Stimulated activated CD4-positive, alpha-beta T cell treated with anti-CD3 and anti-CD28 coated beads, TNF-alpha, amount 100 ng/mL, for 24 hours (primary cell): Measurements from ENCODE around the gene RHPN2.
"Not testable (repeated sequence)": the region's sequence is repeated elsewhere in the genome, so short reads cannot be mapped to it uniquely, and the experiment has no call there.

ENCODE experiments used
- DNase-seq, 3 experiments: peaks; one replicate each; pipeline ENCODE4 v3.0.0-alpha.2; 2020; ENCODE audit warnings: low read depth in 3 of 3

The RHPN2 gene

DNA sequence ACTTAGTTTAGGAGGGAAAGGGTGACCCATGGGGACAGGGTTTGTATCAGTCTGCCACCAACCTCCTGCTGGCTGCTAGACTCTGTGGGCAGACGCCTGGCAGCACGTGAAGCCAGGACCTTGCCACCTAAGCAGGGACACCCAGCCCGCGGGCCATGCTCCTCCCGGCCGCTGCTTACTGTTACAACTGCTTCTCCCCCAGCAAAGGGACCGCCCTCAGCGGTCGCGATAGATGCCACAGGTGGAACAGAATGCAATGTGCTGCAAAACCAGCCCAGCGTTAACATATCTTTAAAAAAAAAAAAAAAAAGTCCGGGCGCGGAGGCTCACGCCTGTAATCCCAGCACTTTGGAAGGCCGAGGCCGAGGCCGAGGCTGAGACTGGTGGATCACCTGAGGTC, 1.9 kb upstream of the RHPN2 start:
- DNase-seq: no peak

DNA sequence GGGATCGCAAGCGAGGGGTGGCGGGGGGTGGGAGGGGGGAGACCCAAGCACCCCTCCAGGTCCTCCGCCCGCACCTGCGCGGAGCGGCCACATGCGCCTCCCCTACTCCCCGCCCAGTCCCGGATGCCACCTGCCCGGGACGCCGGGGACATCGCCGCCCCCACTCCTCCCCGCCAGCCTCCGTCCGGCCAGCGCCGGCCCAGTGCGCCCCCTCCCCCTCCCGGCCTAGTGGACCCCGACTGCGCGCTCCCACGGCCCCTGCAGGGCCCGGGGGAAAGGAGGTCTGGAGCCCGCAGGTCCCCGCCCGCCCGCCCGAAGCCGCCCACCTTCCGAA, 263 bp downstream of the RHPN2 start:
- peak in 1 of 3 experiments; percentile 37 for DNase-seq

DNA sequence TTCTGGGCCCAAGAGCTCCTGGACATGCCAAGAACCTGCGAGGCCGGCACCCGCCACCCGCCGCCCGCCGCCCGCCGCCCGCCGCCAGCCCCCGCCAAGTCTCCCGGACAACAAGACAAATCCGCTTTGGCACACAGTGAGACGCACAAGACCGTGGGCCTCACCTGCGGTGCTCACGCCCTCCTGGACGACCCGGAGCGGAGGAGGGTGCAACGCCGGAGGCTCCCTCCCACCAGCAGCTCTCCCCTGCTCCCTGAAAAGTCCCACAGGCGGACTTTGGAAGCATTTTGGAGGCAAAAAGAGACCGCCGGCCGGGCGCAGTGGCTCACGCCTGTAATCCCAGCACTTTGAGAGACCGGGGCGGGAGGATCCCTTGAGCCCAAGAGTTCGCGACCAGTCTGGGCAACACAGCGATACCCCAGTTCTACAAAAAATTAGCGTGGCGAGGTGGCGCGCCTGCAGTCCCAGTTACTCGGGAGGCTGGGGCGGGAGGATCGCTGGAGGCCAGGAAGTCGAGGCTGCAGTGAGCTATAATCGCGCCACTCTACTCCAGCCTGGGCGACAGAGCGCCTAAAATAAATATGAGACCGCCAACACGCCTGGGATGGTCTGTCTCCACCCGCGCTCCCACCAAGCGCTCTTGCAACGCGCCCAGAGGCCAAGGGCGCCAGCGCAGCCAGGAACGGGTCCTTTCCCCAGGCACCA, 783 bp downstream of the RHPN2 start:
- DNase-seq: no peak

DNA sequence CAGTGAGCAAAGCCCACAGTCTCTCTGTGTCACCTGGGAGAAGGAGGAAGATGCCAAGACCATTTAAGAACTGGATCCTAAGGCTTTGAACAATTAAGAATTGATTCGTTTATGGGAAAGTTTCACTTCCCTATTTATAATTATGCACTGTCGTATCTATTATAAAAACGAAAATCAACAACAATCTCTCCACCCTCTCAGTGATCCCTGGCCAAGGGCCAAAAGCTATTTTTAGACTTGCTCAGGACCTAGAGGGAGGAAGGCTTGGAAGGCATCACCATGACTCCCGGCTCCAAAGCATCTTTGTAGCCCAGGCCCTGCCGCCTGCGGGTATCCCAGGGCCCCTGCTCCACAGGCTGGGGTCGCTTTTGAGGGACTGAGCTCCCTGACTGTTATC, 1.3 kb downstream of the RHPN2 start:
- no peak for DNase-seq

DNA sequence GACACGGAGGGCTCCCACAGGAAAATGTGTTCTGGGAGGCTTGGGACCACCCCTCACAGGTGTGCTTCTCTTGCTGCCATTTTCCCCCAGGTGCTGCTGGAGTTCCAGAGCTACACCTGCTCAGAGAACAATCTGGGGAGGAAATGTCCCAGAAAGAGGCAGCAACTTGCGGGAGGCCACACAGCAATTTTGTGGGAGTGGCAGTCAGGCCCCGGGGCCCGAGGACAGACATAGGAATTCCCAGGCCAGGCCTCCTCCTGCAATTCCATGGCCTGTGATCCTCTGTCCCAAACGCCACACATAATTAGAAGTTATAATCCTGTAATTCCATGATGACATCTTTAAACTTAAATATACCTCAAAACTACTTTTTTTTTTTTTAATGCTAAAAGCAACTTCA, 1.8 kb downstream of the RHPN2 start:
- DNase-seq: no peak

DNA sequence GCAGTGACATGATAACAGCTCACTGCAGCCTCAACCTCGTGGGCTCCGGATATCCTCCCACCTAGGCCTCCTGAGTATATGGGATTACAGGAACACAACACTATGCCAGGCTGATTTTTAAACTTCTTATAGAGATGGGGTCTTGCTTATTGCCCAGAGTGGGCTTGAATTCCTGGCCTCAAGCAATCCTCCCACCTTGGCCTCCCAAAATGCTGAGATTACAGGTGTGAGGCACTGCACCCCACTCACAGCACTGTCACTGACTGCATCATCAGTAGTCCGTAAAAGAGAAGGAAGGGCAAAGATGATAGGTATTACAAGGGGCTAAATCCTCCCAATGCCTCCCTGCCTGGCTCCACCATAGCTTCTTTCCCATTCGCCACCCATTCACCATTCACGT, 4.1 kb downstream of the RHPN2 start:
- no peak for DNase-seq

DNA sequence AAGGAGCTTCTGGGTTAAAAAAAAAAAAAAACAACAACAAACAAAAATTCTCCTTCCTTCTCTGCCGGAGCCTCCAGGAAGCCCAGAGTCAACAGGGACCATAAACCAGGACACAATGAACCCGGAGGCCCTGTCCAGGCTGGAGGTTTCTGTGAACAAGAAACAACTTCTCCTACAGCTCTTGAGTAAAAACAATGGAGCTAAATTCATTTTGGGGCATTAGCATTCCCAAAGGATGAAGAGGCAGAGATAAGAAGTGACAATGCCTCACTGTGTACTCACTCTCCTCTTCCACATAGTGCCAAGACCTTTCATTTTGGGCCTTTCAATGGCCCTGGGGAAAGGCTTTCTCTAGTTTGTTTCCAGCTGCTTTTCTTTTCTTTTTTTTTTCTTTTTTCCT, 9.0 kb downstream of the RHPN2 start:
- no peak for DNase-seq

DNA sequence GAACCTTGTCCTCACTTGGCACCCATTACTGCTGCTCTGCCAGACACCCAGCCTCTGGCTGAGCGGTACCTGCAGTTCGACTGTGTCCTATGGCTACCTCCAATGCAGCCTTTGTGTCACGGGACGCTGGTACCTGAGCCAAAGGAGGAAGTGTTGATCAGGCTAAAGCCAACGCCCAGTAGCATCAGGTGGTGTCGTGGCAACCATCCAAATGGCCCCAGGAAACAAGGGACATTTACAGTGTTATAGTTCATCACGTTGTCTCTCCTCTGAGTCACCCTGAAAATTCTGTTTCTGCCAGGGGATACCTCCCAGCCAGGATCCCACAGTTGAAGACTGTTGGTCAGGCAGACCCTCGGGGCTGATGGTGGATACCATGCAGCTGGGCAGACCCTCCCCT, 10.1 kb downstream of the RHPN2 start:
- no peak for DNase-seq

DNA sequence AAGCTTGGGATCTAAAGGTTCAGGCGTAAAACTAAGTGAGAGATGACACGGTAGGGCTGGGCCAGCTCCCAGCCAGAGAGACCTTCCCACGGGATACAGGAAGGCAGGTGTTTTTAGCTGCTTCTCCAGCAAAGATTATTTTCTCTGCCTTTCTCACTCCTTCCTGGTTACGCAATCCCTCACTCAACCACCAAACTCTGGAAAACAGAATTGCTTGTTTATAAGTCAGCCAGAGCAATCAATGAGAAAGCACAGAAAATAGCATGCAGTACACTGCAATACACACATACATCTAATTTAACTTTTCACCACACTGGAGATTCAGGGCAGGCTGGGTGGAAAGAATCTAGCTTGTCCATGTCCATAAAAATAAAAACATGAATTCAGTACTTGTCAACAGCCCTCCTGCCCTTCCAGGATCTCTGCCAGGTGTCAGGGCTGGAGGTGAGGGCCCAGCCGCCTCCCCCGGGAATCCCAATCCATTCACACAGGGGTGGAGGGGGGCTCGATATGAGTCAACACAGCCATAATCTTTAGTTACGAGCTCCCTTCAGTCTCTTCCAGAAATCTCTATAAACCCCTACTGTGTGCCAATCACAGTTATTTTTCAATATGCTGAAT, 12.2 kb downstream of the RHPN2 start:
- no peak for DNase-seq

DNA sequence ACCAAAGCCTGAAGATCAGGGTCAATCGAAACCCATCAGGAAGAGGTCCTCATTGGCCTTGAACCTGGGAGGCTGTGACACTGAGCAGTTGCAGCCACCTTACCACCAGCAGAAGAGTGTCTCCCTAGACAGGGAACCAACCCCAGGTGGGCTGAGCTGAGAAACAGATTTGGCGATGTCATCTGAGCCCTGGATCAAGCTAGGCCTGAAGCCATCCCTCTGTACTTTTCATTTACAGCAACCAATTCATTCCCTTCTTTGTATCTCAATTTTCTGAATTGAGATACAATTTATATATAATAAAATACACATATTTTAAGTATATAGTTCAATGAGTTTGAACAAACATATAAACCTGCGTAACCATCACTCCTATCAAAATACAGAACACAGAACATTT, 14.6 kb downstream of the RHPN2 start:
- no peak for DNase-seq

DNA sequence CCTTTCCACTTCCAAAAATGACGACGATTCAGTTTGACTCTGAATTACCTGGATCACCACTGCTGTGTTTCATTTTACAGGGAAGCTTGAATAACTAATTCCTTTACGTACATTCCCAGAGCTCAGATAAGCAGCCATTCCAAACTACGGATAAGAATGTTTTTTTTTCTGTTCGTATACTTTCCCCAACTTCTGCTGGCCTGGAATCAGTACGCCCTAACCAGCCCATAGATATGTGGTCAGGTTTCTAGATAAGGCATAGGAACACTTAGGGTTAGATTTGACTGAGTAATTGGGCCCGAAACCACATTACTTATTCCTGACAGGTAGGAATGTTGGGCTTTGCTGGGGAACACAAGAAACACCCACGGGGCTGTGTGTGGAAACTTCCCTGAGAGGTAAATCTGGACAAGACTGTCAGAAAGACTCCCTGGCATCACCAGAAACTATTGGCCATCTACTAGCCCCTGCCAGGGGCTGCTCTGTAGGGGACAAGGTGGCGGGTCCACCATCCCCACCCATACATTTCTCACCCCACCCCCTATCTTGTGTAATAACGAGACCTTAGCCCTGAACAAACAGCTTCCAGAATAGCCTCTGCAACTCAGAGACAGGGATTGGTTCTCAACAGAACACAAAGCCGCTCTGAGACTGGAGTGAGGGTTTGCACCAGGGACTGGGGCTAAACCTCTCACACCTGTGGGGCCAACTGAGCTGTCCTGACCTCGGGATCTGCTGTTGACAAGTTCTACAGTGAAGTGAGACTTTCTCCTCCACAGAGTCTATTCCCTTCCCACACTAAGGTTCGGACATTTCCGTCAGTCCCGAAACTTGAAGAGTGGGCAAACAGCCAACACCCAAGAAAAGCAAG, 15.6 kb downstream of the RHPN2 start:
- no peak for DNase-seq

DNA sequence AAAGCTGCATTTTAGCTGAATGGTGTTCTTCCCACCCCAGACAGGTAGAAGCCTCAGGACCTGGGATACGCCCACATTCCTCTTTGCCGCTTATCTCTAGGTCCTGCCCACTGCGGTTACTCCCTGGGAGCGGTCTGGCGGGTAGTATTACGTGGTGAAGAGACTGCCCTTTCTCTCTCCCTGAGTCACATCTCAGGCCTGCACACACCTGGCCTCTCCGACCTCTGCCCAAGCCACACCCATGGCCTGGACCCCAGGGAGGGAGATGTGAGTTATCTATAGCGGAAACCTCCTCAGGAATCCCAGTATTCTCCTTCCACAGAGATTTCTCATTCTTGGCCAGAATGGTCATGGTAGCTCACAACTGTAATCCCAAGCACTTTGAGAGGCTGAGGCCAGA, 17.3 kb downstream of the RHPN2 start:
- DNase-seq: no peak

DNA sequence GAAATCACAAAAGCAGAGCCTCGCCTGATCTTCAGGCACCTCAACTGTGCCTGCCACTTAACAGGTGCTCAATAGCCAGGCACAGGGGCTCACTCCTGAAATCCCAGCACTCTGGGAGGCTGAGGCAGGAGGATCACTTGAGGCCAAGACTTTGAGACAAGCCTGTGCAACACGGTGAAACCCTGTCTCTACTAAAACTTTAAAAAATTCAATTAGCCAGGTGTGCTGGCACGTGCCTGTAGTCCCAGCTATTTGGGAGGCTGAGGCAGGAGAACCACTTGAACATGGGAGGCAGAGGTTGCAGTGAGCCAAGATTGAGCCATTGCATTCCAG, 22.9 kb downstream of the RHPN2 start:
- not testable (repeated sequence) for DNase-seq

DNA sequence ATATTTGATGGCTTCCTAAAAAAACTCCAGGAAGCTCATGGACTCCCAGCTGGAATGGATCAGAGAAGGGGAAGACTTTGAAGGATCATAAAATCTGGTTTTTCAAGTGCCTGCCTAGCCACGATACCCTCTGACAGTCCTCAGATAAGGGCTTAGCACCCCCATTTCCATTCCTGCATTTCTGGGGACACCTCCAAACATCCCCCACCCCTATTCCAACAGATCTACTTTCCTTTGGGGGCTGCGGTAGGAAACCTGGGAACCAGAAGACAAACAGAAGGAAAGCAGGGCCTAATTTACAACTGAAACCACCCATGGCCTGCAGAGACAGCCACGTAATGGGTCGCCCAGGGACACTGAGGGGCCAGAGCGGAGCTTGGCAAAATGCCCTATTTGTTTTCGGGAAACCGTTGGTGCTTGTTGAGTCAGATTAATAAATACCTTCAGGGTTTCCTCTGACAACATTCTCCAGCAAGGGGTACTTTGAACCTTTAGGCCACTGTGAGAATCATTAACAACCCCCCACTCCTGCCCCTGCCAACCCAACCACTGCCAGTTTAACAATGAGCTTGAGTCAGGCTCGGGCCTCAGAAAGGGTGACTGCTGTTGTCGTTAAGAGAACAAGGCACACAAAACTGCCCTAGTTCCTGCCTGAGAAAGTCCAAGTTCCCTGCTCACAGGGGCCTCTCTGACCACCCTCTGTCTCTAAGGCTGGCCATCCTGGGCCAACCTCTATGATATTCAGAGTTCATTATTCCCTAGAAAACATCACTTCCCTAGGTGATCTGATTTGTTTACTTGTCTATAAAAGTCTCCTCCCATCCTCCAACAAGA, 23.5 kb downstream of the RHPN2 start:
- DNase-seq: no peak

DNA sequence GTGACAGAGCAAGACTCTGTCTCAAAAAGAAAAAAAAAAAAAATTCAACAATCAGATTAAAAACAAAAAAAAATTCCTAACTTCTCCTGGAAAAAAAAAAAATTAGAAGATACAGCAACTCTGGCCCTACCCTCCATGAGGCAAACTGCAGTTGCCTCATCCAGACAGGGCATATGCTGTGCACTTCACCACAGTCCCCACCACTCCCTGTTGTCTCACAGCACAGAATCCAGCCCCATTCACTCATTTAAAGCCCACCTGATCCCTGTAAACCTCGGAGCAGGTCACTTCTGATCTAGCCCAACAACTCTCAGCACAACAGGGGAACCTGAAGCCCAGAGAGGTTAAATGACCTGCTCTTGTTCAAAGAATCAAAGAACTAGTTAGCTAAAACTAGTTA, 24.9 kb downstream of the RHPN2 start:
- DNase-seq: no peak

DNA sequence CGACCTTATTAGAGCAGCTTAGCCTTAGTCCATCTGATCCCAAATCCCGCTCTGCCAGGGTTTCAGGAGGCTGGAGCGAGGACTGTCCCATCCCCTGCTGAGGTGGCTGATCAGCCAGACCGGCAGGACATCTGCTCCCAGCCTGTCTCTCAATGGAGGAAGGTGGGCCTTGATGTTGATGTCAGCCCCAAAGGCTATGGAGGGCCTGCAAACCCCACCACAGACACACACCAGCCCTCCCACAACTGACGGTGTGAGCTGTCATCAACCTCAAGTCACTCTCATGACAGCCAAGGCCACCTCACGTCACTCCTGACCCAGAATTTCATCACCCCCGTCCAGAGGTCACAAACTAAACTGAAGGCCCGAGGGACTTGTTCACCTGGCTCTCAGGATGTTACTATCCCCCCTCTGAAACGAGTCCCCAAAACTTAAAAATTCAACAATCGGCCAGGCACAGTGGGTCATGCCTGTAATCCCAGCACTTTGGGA, 25.5 kb downstream of the RHPN2 start:
- DNase-seq: no peak

DNA sequence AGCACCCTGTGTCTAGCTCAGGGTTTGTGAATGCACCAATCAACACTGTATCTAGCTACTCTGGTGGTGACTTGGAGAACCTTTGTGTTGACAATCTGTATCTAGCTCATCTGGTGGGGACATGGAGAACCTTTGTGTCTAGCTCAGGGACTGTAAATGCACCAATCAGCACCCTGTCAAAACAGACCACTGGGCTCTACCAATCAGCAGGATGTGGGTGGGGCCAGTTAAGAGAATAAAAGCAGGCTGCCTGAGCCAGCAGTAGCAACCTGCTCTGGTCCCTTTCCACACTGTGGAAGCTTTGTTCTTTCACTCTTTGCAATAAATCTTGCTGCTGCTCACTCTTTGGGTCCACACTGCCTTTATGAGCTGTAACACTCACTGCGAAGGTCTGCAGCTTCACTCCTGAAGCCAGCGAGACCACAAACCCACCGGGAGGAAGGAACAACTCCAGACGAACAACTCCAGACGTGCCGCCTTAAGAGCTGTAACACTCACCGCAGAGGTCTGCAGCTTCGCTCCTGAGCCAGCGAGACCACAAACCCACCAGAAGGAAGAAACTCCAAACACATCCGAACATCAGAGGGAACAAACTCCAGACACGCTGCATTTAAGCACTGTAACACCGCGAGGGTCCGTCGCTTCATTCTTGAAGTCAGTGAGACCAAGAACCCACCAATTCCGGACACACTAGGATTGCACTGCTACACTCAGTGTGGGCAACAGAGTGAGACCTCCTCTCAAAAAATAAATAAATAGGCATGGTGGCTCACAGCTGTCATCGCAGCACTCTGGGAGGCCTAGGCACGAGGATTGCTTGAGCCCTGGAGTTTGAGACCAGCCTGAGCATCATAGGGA, 27.3 kb downstream of the RHPN2 start:
- DNase-seq: peak in 1 of 3 experiments; percentile 13

DNA sequence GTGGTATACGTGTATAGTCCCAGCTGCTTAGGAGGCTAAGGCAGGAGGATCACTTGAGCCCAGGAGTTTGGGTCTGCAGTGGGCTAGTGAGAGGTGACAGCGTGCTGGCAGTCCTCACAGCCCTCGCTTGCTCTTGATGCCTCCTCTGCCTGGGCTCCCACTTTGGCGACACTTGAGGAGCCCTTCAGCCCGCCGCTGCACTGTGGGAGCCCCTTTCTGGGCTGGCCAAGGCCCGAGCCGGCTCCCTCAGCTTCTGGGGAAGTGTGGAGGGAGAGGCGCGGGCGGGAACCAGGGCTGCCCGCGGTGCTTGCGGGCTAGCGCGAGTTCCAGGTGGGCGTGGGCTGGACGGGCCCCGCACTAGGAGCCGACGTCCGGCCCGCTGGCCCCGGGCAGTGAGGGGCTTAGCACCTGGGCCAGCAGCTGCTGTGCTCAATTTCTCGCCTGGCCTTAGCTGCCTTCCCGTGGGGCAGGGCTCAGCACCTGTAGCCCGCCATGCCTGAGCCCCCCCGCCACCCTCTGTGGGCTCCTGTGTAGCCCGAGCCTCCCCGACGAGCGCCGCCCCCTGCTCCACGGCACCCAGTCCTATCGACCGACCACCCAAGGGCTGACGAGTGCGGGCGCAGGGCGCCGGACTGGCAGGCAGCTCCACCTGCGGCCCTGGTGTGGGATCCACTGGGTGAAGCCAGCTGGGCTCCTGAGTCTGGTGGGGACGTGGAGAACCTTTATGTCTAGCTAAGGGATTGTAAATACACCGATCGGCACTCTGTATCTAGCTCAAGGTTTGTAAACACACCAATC, 28.1 kb downstream of the RHPN2 start:
- not testable (repeated sequence) for DNase-seq

DNA sequence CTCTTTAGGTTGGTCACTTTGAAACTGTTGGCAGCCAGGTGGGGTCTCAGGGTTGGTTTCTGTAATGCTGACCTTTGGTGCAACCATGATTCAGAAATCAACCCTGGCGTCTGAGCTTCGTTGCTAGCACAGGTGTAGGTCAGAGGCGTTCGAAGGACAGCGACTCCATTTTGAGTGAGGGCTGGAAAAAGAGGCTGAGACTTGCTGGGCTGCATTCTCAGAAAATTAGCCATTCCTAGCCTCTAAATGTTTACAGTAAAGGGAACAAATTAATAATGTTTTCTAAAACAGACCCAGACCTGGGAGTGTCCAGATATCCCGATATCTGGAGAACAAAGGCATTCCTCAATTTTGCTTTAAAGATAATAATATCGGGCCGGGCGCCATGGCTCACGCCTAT, 29.2 kb downstream of the RHPN2 start:
- no peak for DNase-seq

DNA sequence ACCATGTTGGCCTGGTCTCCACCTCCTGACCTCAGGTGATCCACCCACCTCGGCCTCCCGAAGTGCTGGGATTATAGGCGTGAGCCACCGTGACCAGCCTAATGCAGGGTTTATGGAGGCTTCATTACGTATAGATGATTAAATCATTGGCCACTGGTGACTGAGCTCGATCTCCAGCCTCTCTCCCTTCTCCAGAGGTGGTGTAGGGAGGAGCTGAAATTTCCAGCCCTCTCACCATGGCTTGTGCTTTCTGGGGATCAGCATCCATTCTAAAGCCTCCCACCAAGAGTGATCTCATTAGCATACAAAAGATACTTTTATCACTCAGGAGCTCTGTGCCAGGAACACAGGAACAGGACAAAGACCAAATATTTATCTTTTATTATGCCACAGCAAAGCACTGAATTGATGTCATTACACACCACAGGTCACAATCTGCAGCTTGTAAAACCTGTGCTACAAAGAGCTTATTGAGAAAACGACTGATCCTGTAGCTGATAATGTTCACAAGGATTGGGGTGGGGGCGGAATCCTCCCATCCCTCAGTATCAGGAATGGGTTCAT, 32.4 kb downstream of the RHPN2 start:
- no peak for DNase-seq
